Measurements from ENCODE around the gene BACH1.
A peak's percentile ranks its signal among the peaks of the same experiment; 100 is the strongest.

BACH1 gene

DNA sequence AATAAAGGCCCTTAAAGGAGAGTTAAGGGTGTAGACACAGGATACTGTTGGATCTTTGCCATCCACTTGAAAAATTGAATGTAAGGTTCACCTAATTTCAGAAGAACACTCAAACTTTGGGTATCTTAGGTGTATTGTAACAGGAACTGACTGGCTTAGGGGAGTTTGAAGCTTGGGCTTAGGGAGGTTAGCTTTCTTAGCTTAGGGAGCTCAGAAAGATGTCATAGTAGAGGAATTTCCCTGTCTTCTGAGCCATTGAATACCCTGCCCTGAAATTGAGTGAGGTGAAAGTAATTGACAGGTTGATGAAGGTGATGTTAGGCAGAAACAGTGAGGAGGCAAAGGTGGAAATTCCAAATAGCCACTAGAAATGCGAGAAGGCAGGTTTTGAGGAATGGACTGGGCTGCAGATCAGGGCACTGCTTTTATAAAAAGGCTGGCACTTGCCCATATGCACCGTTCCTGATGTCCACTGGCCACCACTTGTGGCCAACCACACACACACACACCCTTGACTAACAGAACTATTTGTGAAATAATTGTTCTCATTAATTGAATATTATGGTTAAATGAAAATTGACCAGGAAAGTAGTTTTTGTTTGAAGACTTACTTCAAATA, 16.5 kb downstream of the BACH1 start:
- peak; percentile 58 for DNase-seq (ENCODE audit: low spot score)

DNA sequence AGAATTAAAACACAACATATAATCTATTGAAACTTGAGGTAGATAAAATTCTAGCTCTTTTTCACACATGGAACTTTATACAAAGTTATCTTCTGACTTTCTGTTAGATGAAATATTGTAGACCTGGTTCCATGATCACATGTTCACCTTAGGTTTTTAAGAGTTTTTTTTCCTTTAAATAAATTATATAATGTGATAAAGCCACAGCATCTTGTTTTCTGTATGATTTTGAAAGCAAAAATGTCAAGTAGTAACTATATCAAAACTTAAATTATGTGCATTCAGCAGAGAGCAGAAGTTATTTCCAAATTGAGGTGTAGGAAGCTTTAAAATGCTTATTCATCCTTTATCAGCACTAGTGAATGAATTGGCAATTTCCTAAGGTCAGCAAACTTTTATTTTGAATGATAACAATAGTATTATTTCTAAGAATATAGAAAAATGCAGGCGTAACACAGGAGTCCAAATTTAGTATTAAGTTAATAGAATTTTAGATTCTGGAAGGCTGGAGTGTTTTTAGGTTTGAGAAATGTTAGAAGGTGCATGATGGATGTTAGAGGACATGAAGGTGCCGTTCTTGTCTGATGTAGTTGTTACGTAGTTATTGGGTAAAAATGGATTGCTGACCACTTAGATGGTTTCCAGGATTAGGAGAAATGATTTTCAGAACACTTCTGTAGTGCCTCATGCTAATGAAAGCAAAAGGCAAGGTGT, 17.5 kb downstream of the BACH1 start:
- DNase-seq (ENCODE audit: low spot score), result peak; percentile 80

DNA sequence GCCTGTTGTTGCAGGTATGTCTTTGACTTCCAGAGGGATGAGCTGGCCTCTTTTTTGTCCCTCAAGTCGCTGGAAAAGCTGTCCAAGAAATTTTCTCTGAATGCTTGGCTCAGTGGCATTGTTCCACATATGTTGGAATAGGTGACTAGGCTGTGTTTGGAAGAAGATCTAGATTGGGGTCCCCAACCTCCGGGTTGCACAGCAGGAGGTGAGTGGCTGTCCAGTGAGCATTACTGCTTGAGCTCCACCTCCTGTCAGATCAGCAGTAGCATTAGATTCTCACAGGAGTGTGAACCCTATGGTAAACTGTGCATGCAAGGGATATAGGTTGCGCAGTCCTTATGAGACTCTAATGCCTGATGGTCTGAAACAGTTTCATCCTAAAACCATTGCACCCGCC, 18.1 kb downstream of the BACH1 start:
- DNase-seq (ENCODE audit: low spot score), result no peak

DNA sequence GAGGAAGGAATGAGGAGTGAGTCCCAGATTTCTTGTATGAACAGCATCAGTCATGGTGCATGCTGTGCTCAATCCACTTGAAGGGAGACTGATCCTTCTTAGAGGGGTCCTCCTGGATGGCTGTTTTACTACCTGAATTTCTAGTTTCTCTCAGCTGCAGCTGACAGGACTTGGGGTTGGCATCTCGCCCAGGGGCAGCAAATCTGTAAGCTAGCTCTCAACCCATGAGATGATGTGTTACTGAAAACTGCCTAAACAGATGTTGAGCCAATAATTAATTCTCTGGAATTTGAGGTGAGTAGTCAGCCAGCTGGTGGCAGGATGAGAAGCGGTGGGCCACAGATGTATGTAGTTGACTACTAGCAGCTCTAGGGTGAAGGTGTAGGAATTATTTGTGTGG, 19.6 kb downstream of the BACH1 start:
- peak; percentile 76 for DNase-seq (ENCODE audit: low spot score)

DNA sequence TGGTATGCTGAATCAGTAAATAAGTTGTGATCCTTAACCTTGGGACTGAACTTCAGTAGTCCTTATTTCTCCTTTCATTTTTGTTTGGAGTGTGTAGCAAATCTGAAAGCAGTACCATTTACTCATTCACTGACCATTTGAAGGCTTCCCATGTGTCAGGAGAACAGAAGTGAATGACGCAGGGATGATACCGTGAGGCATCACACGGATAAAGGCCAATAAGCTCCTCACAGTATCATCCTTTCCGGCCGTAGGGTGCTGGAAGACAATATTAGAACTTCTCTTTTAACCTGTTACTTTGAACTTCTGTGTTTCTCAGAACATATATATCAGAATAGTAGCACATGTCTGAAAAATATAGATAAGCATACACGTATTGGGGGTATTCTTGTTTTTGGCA, 21.3 kb downstream of the BACH1 start:
- peak; percentile 61 for DNase-seq (ENCODE audit: low spot score)

GRCh38 chr21:29321217-29321616, 22.5 kb downstream of the BACH1 start:
- no peak for DNase-seq (ENCODE audit: low spot score)

DNA sequence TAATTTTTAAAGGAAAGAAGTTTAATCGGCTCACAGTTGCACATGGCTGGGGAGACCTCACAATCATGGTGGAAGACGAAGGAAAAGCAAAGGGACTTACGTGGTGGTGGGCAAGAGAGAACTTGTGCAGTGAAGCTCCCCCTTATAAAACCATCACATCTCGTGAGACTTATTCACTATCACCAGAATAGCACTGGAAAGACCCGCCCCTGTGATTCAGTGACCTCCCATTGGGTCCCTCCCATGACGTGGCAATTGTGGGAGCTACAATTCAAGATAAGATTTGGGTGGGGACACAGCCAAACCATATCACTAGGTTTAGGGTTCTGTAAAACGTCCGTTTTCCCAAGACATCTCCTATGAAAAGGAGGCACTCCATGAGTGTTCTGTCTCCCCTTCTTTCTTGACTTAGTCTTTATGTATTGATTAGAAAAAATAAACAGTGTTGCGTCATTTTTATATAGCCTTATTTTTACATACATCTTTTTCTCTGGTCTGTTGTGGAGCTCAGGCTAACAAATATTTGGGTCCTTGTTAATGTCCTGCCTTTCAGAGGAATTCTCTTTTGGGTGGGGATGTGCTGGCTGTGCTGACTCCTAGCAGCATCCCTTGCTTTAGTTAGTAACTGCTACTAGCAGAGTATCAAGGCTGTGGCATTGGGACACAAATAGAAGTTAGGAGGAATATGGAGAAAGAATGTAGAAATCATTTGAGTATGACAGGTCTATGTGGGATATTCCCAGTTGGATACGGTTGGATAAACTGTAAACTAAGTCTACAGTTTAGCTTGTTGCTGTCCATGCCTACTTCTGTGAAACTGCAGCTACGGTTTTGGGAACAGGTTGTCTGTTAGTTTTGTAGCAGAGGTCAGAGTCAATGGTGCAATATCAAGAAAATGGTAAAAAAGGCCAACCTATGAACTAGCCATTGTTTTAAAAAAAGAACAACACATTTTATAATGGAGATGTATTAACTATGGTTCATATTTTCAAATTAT, 23.5 kb downstream of the BACH1 start:
- DNase-seq (ENCODE audit: low spot score), result peak; percentile 72

DNA sequence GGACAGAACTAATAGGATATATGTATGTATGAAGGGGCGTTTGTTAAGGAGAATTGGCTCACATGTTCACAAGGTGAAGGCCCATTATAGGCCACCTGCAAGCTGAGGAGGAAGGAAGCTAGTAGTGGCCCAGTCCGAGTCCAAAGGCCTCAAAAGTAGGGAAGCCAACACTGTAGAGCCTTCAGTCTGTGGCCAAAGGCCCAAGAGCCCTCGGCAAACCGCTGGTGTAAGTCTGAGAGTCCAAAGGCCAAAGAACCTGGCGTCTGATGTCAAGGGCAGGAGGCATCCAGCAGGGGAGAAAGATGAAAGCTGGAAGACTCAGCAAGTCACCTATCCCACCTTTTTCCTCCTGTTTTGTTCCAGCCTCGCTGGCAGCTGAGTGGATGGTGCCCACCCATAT, 24.5 kb downstream of the BACH1 start:
- DNase-seq (ENCODE audit: low spot score), result no peak

GRCh38 chr21:29326914-29327554, 28.3 kb downstream of the BACH1 start:
- DNase-seq (ENCODE audit: low spot score), result no peak

- DNase-seq (ENCODE audit: low spot score), result no peak
These were observed 30.7 kb downstream of the BACH1 start for GRCh38 chr21:29329406-29329805.

- no peak for DNase-seq (ENCODE audit: low spot score)
These were observed 32.1 kb downstream of the BACH1 start for GRCh38 chr21:29330797-29331196.

DNA sequence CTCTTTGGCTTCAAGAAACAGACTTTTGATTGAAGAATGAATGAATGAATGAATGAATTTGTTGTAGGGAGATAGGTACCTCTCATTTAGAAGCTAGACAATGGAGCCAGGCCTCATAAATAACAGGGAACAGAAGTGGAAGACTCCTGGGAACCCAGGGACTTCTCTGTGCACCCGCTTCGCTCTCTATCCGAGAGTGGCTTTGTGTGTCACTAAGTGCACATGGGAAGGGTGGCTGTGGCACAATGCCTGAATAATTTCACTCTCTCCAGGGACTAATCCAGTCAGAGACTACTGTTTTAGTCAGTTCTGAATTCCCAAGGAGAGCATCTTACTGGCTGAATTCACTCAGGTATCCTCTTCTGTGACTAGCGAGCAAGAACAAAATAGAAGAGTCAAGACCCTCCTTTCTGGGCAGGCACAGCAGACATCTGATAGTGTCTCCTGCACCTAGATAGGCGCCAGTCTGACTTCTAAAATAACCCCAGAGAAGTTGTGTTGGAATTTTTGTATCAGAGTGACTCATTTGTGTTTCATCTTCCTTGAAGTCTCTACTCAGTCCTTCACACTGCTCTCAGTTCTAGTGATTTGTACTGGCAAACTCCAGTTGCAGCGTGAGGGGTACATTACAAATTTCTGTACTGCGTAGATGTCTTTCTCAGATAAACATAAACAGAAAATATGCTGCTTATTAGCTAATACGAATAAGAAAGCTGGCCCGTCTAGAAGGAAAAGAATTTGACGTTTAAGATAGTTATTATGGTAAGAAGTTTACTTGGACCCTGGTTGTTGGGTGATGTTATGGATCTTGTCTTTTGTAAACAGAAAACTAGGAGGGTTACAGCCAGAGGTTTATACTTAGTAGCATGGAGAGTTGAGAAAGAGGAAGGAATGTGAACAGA, 34.0 kb downstream of the BACH1 start:
- no peak for DNase-seq (ENCODE audit: low spot score)

- no peak for DNase-seq (ENCODE audit: low spot score)
These were observed 34.7 kb downstream of the BACH1 start for GRCh38 chr21:29333406-29333805.

DNA sequence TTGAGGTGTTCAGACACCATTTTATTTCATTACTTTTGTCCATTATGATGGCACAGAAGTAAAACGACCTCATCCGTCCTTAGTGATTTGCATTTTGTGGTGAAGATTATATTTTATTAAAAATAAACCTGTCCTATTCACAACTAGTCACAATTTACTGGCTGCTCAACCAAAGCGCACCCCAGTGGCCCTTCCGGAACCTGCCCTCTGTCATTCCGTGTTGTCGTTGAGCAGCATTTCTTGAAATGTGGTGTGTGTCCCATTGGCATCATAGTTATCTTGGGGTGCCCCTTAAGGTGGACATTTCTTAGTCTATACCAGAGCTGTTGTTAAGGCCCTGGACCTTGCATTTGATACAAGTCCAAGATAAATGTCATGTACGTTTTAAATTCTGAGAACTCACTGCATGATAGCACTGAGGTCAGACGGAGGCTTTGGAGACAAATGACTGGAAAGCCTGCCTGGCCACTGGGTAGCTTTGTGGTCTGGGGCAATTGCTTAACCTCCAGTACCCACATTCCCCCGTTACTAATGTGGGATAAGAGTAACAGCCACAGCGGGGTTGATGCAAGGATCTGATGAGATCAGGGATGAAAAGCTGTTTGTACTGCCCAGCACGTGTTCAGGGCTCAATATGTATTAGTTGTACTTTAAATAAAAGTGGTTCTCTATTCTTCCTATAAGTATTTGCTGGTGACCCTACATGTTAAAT, 36.2 kb downstream of the BACH1 start:
- no peak for DNase-seq (ENCODE audit: low spot score)

GRCh38 chr21:29335720-29336119, 37.0 kb downstream of the BACH1 start:
- peak; percentile 44 for DNase-seq (ENCODE audit: low spot score)

DNA sequence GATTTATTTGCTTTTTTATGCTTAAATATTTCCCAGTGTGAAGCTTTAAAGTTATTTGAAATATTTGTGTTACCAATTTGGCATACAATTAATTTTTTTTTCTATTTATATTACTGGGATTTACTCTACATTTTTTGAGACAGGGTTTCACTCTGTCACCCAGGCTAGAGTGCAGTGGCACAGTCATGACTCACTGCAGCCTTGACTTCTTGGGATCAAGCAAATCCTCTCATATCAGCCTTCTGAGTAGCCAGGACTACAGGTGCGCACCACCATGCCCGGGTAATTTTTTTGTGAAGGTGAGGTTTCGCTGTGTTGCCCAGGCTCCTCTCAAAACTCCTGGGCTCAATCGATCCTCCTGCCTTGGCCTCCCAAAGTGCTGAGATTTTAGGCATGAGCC, 39.5 kb downstream of the BACH1 start:
- DNase-seq (ENCODE audit: low spot score), result no peak

DNA sequence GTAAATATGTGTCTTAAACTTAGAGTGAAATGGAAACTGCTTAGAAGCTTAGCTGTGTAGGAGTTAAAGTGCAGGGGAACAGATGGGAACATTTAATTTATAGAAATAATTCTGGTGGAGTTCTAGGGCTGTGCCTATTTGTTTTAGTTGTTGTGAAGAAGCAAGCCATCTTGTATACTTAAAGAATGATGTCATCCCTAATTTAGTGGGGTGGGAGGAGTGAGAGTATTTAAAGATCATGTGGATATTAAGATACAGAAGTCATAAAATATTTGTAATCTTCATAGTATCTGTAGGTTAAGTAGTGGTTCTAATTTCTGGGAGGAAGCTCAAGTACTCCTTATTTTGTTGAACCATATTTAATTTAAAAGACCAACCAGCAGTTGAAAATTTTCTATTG, 41.5 kb downstream of the BACH1 start:
- DNase-seq (ENCODE audit: low spot score), result no peak

- no peak for DNase-seq (ENCODE audit: low spot score)
These were observed 43.7 kb downstream of the BACH1 start for GRCh38 chr21:29342363-29342957.

DNA sequence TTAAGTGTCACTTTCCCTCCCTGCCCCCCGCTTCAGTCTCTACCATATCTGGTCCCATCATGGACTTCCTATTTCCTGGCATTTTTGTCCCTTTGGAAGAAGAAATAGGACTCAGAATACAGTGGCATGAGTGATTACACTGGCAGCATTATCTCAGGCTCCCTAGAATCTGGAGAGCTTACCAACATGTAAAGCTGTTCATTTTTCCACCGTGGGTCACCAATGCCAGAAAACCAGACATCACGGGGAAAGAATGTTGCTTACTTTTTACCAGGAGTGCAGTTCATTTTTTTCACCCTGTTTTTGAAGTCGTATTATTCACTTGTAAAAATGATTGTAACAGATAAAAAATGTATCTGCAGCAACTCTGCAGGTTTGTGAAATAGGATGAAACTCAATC, 44.8 kb downstream of the BACH1 start:
- DNase-seq (ENCODE audit: low spot score), result no peak

DNA sequence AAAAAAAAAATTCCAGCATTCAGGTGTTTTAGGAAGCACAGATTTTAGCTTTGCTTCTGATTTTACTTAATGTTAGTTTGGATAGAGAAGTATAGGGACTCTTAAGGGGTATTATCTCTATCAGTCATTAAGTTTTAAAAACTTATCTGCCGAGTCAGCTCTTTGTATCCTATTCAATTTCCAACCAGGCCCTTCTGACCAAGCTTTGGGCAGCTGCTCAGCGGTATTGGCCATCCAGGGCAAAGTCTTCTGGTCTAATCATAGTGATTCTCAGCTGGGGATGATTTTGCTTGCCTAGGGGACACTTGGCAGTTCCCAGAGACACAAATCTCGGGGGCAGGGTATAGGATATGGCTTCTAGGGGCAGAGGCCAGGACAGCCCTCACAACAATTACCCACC, 47.6 kb downstream of the BACH1 start:
- no peak for DNase-seq (ENCODE audit: low spot score)
